ENCODE results near the gene MGLL. TPM values are rescaled to one million over a fixed set of nuclear protein-coding genes. Genes with fewer than 3 reads are reported as not detected.

The MGLL gene
- total RNA-seq, 4 donors from 2014 or later = 36.7 to 146 (median 73.5) TPM

GRCh38 chr3:127792541-127793292 is 29.6 kb downstream of the MGLL start:
- TF ChIP-seq POLR2A (IDR thresholded peaks at IDR 0.05) = no peak
- TF ChIP-seq, protein P1, sequence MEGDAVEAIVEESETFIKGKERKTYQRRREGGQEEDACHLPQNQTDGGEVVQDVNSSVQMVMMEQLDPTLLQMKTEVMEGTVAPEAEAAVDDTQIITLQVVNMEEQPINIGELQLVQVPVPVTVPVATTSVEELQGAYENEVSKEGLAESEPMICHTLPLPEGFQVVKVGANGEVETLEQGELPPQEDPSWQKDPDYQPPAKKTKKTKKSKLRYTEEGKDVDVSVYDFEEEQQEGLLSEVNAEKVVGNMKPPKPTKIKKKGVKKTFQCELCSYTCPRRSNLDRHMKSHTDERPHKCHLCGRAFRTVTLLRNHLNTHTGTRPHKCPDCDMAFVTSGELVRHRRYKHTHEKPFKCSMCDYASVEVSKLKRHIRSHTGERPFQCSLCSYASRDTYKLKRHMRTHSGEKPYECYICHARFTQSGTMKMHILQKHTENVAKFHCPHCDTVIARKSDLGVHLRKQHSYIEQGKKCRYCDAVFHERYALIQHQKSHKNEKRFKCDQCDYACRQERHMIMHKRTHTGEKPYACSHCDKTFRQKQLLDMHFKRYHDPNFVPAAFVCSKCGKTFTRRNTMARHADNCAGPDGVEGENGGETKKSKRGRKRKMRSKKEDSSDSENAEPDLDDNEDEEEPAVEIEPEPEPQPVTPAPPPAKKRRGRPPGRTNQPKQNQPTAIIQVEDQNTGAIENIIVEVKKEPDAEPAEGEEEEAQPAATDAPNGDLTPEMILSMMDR (IDR thresholded peaks at IDR 0.05) = no peak
- intact Hi-C loops (cut with DNase I) = no loop called here
- peak overlapping the region in 3 of 4 donors; percentile 67 to 78 (median 78) for H3K27ac ChIP-seq

DNA sequence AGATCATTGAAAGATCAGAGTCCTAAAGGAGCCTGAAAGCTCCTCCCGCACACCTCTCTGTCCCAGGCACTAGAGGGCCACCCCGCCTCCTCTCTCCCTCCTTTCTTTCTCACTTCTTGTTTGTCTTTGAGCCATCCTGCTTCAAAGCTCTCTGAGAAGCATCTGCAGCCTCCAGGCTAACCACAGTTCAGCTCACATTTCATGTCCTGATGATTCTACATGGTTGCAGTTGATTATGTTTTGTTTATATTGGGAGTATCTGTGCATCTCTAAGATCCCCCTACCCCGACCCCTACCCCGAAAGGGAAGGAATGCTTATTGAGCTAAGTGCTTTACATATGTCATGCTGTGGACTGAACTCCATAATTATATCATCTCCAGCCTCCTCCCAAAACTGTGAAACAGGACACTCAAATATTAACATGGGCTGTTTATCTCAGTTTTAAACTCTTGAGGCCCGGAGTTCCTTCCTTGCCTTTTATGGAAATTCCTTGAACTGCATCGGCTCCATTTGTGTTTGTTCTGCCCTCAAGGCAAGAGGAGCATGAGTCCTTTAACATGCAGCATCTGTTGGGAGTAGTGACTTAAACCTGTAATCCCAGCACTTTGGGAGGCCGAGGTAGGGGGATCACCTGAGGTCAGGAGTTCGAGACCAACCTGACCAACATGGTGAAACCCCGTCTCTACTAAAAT is 30.9 kb downstream of the MGLL start:
- H3K4me1 ChIP-seq = peaks cover 0 to 73% (median 20%) of the 10 kb centered on the region in 3 donors
- no peaks in the 10 kb centered on the region for H3K27me3 ChIP-seq
- TF ChIP-seq, protein P1 (IDR thresholded peaks at IDR 0.05) = peak in 3 of 6 experiments; percentile 18 to 37 (median 23)
- no peak for TF ChIP-seq POLR2A (IDR thresholded peaks at IDR 0.05)
- peaks cover 0 to 51% (median 0%) of the 10 kb centered on the region in 3 donors for H3K36me3 ChIP-seq
- intact Hi-C loops (cut with DNase I) = no loop called here
- H3K9me3 ChIP-seq = no peaks in the 10 kb centered on the region
- H3K27ac ChIP-seq = peak overlapping the region; percentile 44 to 78 (median 72)
- no peak overlapping the region for H3K4me3 ChIP-seq
- WGBS, 2 donors = 28 to 41% methylated on average over 7 of the region's 9 CpGs
- no peak for DNase-seq

More at GRCh38 chr3:127792541-127793292, 29.6 kb downstream of the MGLL start:
- WGBS, 2 donors = 65 to 74% methylated on average over 16 to 18 of the region's 18 CpGs
- peaks cover 0 to 65% (median 11%) of the 10 kb centered on the region in 3 donors for H3K4me1 ChIP-seq
- no peak overlapping the region for H3K4me3 ChIP-seq
- H3K36me3 ChIP-seq = peaks cover 0 to 51% (median 0%) of the 10 kb centered on the region in 3 donors
- H3K9me3 ChIP-seq = no peaks in the 10 kb centered on the region
- no peaks in the 10 kb centered on the region for H3K27me3 ChIP-seq
- no peak for DNase-seq

DNA sequence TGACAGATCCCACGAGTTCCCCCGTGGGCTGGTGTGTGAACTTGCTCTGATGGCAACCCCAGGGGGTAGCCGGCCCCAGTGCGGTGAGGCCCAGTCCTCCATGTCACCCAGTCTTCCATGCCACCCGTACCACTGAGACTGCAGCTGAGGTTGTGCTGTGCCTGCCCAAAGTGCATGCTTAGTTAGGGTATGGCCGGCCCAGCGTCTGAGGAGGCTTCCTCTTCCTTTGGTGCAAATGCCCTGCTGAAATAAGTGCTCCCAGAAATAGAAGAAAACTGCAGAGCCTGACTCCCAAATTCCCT is 31.5 kb downstream of the MGLL start:
- peaks cover 4 to 73% (median 23%) of the 10 kb centered on the region in 3 donors for H3K4me1 ChIP-seq
- intact Hi-C loops (cut with DNase I) = no loop called here
- peak overlapping the region; percentile 44 to 78 (median 72) for H3K27ac ChIP-seq
- DNase-seq = no peak
- no peak overlapping the region for H3K4me3 ChIP-seq
- 68 to 70% methylated on average over 6 to 7 of the region's 7 CpGs for WGBS, 2 donors
- H3K27me3 ChIP-seq = no peaks in the 10 kb centered on the region
- no peak for TF ChIP-seq POLR2A (IDR thresholded peaks at IDR 0.05)
- TF ChIP-seq, protein P1 (IDR thresholded peaks at IDR 0.05) = no peak
- H3K9me3 ChIP-seq = no peaks in the 10 kb centered on the region
- peaks cover 0 to 52% (median 0%) of the 10 kb centered on the region in 3 donors for H3K36me3 ChIP-seq

DNA sequence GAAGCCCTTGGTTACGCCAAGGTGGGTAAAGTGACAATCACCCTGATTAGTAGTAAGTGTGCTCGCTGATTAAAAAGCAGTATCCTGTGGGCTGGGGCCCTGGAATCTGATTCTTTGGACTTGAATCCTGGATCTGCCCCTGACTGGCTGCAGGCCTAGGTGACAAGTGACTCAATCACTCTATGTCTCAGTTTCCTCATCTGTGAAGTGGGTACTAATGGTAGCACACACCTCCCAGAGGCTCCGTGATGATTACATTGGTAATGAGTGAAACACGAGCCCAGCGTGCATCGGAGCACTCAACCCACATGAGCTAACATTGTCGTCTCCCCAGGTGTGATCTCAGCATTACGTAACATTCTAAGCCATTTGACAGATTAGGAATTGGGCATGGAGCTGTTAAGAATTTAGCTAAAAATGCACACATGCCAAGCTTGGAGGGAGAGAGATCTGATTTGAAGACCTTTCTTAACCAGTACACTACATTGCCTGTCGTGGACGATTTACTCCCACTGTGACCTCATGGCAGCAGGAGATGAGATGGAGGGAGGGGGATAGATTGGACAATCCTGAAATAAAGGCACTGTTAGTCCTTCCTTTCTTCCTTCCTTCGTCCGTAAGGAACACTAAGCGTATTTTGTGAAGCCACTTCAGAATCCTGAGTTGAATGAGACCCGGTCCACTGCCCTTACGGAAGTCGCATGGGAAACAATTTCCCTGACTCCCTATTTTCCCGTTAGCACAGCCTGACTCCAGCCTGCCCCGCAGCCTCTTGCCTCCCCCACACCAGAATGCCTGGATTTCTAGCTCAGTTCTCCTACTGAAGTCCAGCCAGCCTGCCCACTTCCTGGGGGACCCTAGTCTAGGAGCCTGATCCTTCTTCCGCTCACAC is 32.1 kb downstream of the MGLL start:
- Histone ChIP-seq H3K9me3 (no peaks in the 10 kb centered on the region), H3K27me3 (no peaks in the 10 kb centered on the region), H3K36me3 (peaks cover 0 to 54% (median 0%) of the 10 kb centered on the region in 3 donors), H3K27ac (peak overlapping the region; percentile 44 to 78 (median 72)), H3K4me1 (peaks cover 8 to 79% (median 29%) of the 10 kb centered on the region in 3 donors), H3K4me3 (no peak overlapping the region)
- TF ChIP-seq, protein P1 (IDR thresholded peaks at IDR 0.05) = no peak
- no peak for TF ChIP-seq POLR2A (IDR thresholded peaks at IDR 0.05)
- no peak for DNase-seq
- intact Hi-C loops (cut with DNase I) = no loop called here
- 81 to 89% methylated on average over 14 to 16 of the region's 19 CpGs for WGBS, 2 donors

Data from esophagus squamous epithelium (tissue), 5 donors.